Measurements from ENCODE around the gene CC2D2B. TPM values are rescaled to one million over a fixed set of nuclear protein-coding genes. Genes with fewer than 3 reads are reported as not detected.

Gene CC2D2B
- total RNA-seq, 1 donor = 0.86 TPM

GRCh38 chr10:96049340-96049739 is 141.6 kb downstream of the CC2D2B start:
- DNase-seq (ENCODE audit: low read depth) = no peak

DNA sequence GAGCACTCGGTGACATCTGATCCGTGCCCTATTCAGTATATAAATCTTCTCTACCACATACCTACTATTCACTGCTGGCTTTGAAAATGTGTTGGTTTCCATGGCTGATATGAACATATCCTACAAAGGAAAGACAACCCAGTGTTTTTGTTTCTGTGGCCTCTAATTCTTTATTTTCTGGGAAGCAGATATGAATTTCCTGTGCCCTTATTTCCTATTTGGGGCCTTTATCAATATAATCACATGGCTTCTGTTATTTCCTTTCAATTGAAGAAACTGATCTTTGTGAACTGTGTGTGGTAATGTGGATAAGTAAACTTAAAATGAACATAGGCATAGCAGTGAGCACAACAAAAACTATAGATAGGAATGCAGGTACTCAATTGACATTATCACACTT is 146.2 kb downstream of the CC2D2B start:
- H3K4me3 ChIP-seq (ENCODE audit: low read depth, low read length) = no peak overlapping the region
- no peak for TF ChIP-seq CTCF (IDR thresholded peaks at IDR 0.05; ENCODE audit: insufficient read depth, low read depth, low read length)
- DNase-seq (ENCODE audit: low read depth) = no peak

More at GRCh38 chr10:96049340-96049739, 141.6 kb downstream of the CC2D2B start:
- no peak overlapping the region for H3K4me3 ChIP-seq (ENCODE audit: low read depth, low read length)
- TF ChIP-seq CTCF (IDR thresholded peaks at IDR 0.05; ENCODE audit: insufficient read depth, low read depth, low read length) = no peak

DNA sequence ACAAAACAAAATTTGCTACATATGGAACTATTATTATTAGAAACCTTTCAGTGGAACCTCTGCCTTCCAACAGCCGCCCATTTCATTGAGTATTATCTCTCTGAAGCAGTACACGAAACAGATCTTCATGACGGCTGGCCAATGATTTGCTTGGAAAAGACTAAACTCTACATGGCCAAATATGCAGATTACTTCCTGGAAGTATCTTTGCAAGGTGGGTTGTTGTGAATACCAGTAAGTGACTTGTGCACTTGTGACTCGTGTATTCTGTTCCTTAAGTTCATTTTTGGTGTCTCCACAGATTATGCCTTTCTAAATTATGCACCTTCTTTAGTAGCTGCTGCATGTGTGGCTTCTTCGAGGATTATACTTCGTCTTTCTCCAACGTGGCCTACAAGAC is 149.0 kb downstream of the CC2D2B start:
- no peak for TF ChIP-seq CTCF (IDR thresholded peaks at IDR 0.05; ENCODE audit: insufficient read depth, low read depth, low read length)
- no peak for DNase-seq (ENCODE audit: low read depth)

DNA sequence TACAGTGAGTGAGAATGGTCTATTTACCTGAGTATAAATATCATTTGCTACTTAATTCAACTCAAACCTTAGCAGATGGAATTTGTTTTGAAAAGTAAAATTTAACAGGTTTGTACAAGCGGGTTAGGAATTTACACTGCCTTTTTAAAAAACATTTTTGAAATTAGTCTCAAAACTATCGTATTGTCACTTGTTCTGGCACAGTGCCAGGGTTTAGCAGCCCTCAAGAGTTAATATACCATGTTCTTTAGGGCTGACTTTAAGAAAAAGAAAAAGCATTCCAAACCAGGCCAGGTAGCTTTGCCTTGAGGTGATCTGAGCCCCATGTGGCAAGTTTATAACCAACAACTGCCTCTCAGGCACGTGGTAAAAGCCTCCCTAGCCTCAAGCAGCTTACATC is 153.5 kb downstream of the CC2D2B start:
- H3K4me3 ChIP-seq (ENCODE audit: low read depth, low read length) = no peak overlapping the region
- TF ChIP-seq CTCF (IDR thresholded peaks at IDR 0.05; ENCODE audit: insufficient read depth, low read depth, low read length) = no peak
- DNase-seq (ENCODE audit: low read depth) = no peak

More for the DNA sequence above, 149.0 kb downstream of the CC2D2B start:
- no peak overlapping the region for H3K4me3 ChIP-seq (ENCODE audit: low read depth, low read length)

DNA sequence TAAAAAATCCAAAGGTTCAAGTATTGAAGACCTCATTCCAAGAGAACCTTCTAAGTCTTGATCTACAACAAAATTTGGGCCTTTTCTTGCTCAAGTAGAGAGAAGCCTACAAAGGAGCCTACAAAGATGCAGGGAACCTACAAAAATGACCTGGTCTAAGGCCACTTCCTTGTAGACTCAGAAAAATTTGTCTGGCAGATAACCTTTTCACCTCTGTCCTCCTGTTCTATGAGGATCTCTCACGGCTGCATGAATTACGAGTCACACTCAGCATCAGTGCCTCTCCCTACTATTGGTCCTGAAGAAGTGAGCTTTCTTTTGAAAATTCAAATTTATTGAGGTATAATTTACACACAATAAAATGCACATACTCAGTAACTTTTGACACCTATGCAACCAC is 164.9 kb downstream of the CC2D2B start:
- TF ChIP-seq CTCF (IDR thresholded peaks at IDR 0.05; ENCODE audit: insufficient read depth, low read depth, low read length) = no peak
- DNase-seq (ENCODE audit: low read depth) = no peak
- no peak overlapping the region for H3K4me3 ChIP-seq (ENCODE audit: low read depth, low read length)

GRCh38 chr10:96073722-96074121 is 165.9 kb downstream of the CC2D2B start:
- peak; percentile 77 for DNase-seq (ENCODE audit: low read depth)
- no peak overlapping the region for H3K4me3 ChIP-seq (ENCODE audit: low read depth, low read length)
- TF ChIP-seq CTCF (IDR thresholded peaks at IDR 0.05; ENCODE audit: insufficient read depth, low read depth, low read length) = no peak

DNA sequence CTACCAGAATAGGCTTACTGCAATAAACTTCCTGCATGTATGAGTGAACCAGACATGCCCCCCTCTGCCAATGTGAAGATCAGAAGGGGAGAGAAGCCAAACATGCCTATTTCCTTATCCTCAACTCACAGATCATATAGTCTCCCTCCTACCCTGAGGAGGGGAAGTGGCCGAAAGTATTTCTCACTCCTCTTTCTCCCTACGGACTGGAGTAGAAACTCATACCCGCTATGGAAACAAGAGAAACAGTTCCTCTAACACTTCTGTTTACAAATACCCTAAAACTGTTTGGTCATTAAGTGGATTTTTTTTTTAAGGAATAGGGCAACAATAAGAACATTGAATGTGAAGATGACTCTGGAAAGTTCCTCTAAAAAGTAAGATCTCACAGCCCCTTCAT is 167.0 kb downstream of the CC2D2B start:
- H3K4me3 ChIP-seq (ENCODE audit: low read depth, low read length) = no peak overlapping the region
- no peak for DNase-seq (ENCODE audit: low read depth)
- TF ChIP-seq CTCF (IDR thresholded peaks at IDR 0.05; ENCODE audit: insufficient read depth, low read depth, low read length) = no peak

All from fibroblast of villous mesenchyme (primary cell).